Activated CD8-positive, alpha-beta T cell treated with anti-CD3 and anti-CD28 coated beads for 36 hours (primary cell): ENCODE results near the gene COL11A2. TPM values are rescaled to one million over a fixed set of nuclear protein-coding genes. Genes with fewer than 3 reads are reported as not detected.
A peak's percentile ranks its signal among the peaks of the same experiment; 100 is the strongest.
"Not testable (repeated sequence)": the region's sequence is repeated elsewhere in the genome, so short reads cannot be mapped to it uniquely, and the experiment has no call there.

ENCODE experiments used
- ATAC-seq: fragments of 200-7000 bp; cut with Tn5 transposase; one replicate; pipeline ENCODE4 v1.10.0; 2021; ENCODE audit warnings: mild to moderate bottlenecking, moderate library complexity
- CTCF ChIA-PET: fragments of 350-600 bp; sonication (Branson Sonifier 250); formaldehyde crosslinking; loops from one replicate; lab custom pipeline; 2021; ENCODE audit warnings: antibody characterized with exemption; lab: Charles Lee
- POLR2A ChIA-PET: fragments of 350-600 bp; sonication (Branson Sonifier 250); formaldehyde crosslinking; loops from one replicate; lab custom pipeline; 2021; ENCODE audit warnings: antibody characterized with exemption; lab: Charles Lee
- DNase-seq: peaks from one replicate; pipeline ENCODE4 v3.0.0-alpha.2; 2020
- H3K27ac Mint-ChIP-seq: one replicate; pipeline ENCODE4 v1.8.0; 2021; ENCODE audit warnings: mild to moderate bottlenecking, mixed read lengths
- H3K27me3 Mint-ChIP-seq: one replicate; pipeline ENCODE4 v1.8.0; 2021; ENCODE audit warnings: mixed read lengths
- H3K36me3 Mint-ChIP-seq: one replicate; pipeline ENCODE4 v1.8.0; 2021; ENCODE audit warnings: low read depth, mixed read lengths
- H3K4me1 Mint-ChIP-seq: one replicate; pipeline ENCODE4 v1.8.0; 2021; ENCODE audit warnings: low read depth, mixed read lengths
- H3K4me3 Mint-ChIP-seq: one replicate; pipeline ENCODE4 v1.8.0; 2021; ENCODE audit warnings: mild to moderate bottlenecking, moderate library complexity, mixed read lengths
- H3K9me3 Mint-ChIP-seq: one replicate; pipeline ENCODE4 v1.8.0; 2021; ENCODE audit warnings: mixed read lengths
- CTCF ChIP-seq: fragments of 200-600 bp; IDR thresholded peaks from one replicate; pipeline ENCODE4 v1.8.0; 2022; ENCODE audit warnings: antibody characterized with exemption, mild to moderate bottlenecking
- intact Hi-C: fragments of 100-400 bp; cut with micrococcal nuclease; formaldehyde crosslinking; loops from one replicate; pipeline ENCODE4 v1.10.0; 2022
- total RNA-seq, 2 experiments: library from RNA; stranded (reverse); gene quantifications; one replicate each; pipeline ENCODE4 v1.2.3, GENCODE V29; 2021

COL11A2 gene
- total RNA-seq, 2 experiments from 2014 or later: 1.3 to 1.4 TPM

- DNase-seq: no peak
- POLR2A ChIA-PET: interaction anchor here (1.0 kb wide), 1 partner anchor 11 kb away, joined by 4 read pairs; no protein-coding TSS in a partner anchor
- no peak for TF ChIP-seq CTCF
Measured at GRCh38 chr6:33235221-33235634, 43.0 kb upstream of the COL11A2 start.

GRCh38 chr6:33226503-33227120 lies 34.3 kb upstream of the COL11A2 start:
- CTCF ChIA-PET: interaction anchor here (0.7 to 1.1 kb wide), 3 partner anchors 8 to 151 kb away, joined by 3 read pairs; partner anchors contain the start of gene HLA-DPB1
- H3K4me3 Mint-ChIP-seq, POLR2A ChIA-PET, H3K36me3 Mint-ChIP-seq, intact Hi-C loops, H3K4me1 Mint-ChIP-seq, H3K27me3 Mint-ChIP-seq, H3K9me3 Mint-ChIP-seq, ATAC-seq, DNase-seq, H3K27ac Mint-ChIP-seq: not testable (repeated sequence)

More at GRCh38 chr6:33235221-33235634, 43.0 kb upstream of the COL11A2 start:
- H3K4me3 Mint-ChIP-seq: no peak overlapping the region
- H3K27ac Mint-ChIP-seq: no peak overlapping the region
- H3K36me3 Mint-ChIP-seq: no peaks in the 10 kb centered on the region
- no peak for ATAC-seq
- H3K4me1 Mint-ChIP-seq: peaks cover under 1% of the 10 kb centered on the region
- CTCF ChIA-PET: interaction anchor here (0.9 to 2.9 kb wide), 3 partner anchors 8 to 74 kb away, joined by 3 to 10 read pairs (median 3); no protein-coding TSS in a partner anchor
- peaks cover 12% of the 10 kb centered on the region for H3K27me3 Mint-ChIP-seq
- no peaks in the 10 kb centered on the region for H3K9me3 Mint-ChIP-seq
- intact Hi-C loops: no loop called here

- no peak for ATAC-seq
- H3K36me3 Mint-ChIP-seq: no peaks in the 10 kb centered on the region
- no peak overlapping the region for H3K4me3 Mint-ChIP-seq
- H3K4me1 Mint-ChIP-seq: peaks cover 47% of the 10 kb centered on the region
- no peak for DNase-seq
- TF ChIP-seq CTCF: no peak
- H3K27me3 Mint-ChIP-seq: peaks cover 1% of the 10 kb centered on the region
- CTCF ChIA-PET: interaction anchor here (1.2 kb wide), 1 partner anchor 56 kb away, joined by 5 read pairs; no protein-coding TSS in a partner anchor
- intact Hi-C loops: no loop called here
- H3K27ac Mint-ChIP-seq: no peak overlapping the region
- H3K9me3 Mint-ChIP-seq: no peaks in the 10 kb centered on the region
- POLR2A ChIA-PET: interaction anchor here (2.6 kb wide), 1 partner anchor 31 kb away, joined by 8 read pairs; no protein-coding TSS in a partner anchor
Measured at GRCh38 chr6:33217681-33218080, 25.4 kb upstream of the COL11A2 start.

GRCh38 chr6:33217246-33217645 lies 25.0 kb upstream of the COL11A2 start:
- Mint-ChIP-seq H3K4me1 (peaks cover 50% of the 10 kb centered on the region), H3K4me3 (no peak overlapping the region), H3K27me3 (no peaks in the 10 kb centered on the region), H3K27ac (no peak overlapping the region), H3K36me3 (no peaks in the 10 kb centered on the region), H3K9me3 (no peaks in the 10 kb centered on the region)
- intact Hi-C loops: no loop called here
- POLR2A ChIA-PET: interaction anchor here (1.0 kb wide), 1 partner anchor 9 kb away, joined by 5 read pairs; the partner anchor contains the start of gene RING1
- CTCF ChIA-PET: interaction anchor here (1.0 to 1.1 kb wide), 2 partner anchors 19 to 31 kb away, joined by 4 to 7 read pairs; no protein-coding TSS in a partner anchor
- no peak for DNase-seq
- TF ChIP-seq CTCF: no peak
- no peak for ATAC-seq

GRCh38 chr6:33216117-33216649 lies 23.9 kb upstream of the COL11A2 start:
- POLR2A ChIA-PET: interaction anchor here (0.7 to 1.5 kb wide), 3 partner anchors 8 to 263 kb away, joined by 3 to 5 read pairs (median 3); partner anchors contain the start of genes HLA-DMA and RING1
- no peak for TF ChIP-seq CTCF
- ATAC-seq: peak; percentile 63
- Mint-ChIP-seq H3K27ac (peak overlapping the region; percentile 61), H3K27me3 (no peaks in the 10 kb centered on the region), H3K9me3 (no peaks in the 10 kb centered on the region), H3K4me3 (no peak overlapping the region), H3K36me3 (no peaks in the 10 kb centered on the region), H3K4me1 (peaks cover 52% of the 10 kb centered on the region)
- DNase-seq: peak; percentile 65
- intact Hi-C loops: no loop called here
- CTCF ChIA-PET: interaction anchor here (1.0 to 1.2 kb wide), 3 partner anchors 11 to 32 kb away, joined by 3 to 7 read pairs (median 4); partner anchors contain the start of gene HSD17B8
